Skeletal muscle tissue (tissue), 4 donors: Measurements from ENCODE around the gene PRKACB. TPM values are rescaled to one million over a fixed set of nuclear protein-coding genes. Genes with fewer than 3 reads are reported as not detected.

Experiments
- H3K27ac ChIP-seq: one replicate; pipeline ENCODE4 v1.7.0; 2013; ENCODE audit warnings: mild to moderate bottlenecking, low read depth, low read length, inconsistent platforms
- H3K27me3 ChIP-seq, 3 donors: one replicate each; pipeline ENCODE4 v1.7.0; 2013; ENCODE audit warnings: low read length in 3 of 3; ENCODE audit not compliant: control insufficient read depth in 3 of 3, insufficient read depth in 3 of 3
- H3K36me3 ChIP-seq, 3 donors: one replicate each; pipeline ENCODE4 v1.7.0; 2013; ENCODE audit warnings: low read length in 3 of 3; ENCODE audit not compliant: control insufficient read depth in 3 of 3, insufficient read depth in 3 of 3
- H3K4me1 ChIP-seq, 3 donors: one replicate each; pipeline ENCODE4 v1.7.0; 2013; ENCODE audit warnings: low read length in 3 of 3, mild to moderate bottlenecking in 3 of 3; ENCODE audit not compliant: control insufficient read depth in 3 of 3, insufficient read depth in 3 of 3
- H3K4me3 ChIP-seq, 3 donors: one replicate each; pipeline ENCODE4 v1.7.0; 2013; ENCODE audit warnings: low read length in 3 of 3
- H3K9ac ChIP-seq, 3 donors: one replicate each; pipeline ENCODE4 v1.7.0; 2013; ENCODE audit warnings: low read length in 3 of 3, mild to moderate bottlenecking in 3 of 3, moderate library complexity in 2 of 3, low read depth in 1 of 3
- H3K9me3 ChIP-seq, 3 donors: one replicate each; pipeline ENCODE4 v1.7.0; 2013; ENCODE audit warnings: low read length in 3 of 3; ENCODE audit not compliant: control insufficient read depth in 3 of 3
- total RNA-seq: library from RNA; depleted of rRNA; stranded (reverse); fragments of >200 nt; gene quantifications from one replicate; pipeline ENCODE4 v1.2.3, GENCODE V29; 2014
- donor health status: Osteomylitis.

PRKACB gene
- total RNA-seq, 1 donor from 2014 or later = 26.1 TPM

GRCh38 chr1:84155517-84155916 lies 11.4 kb downstream of the PRKACB start:
- no peak overlapping the region for H3K9ac ChIP-seq
- H3K4me3 ChIP-seq = no peak overlapping the region
- H3K27me3 ChIP-seq = no peaks in the 10 kb centered on the region
- no peaks in the 10 kb centered on the region for H3K36me3 ChIP-seq
- H3K9me3 ChIP-seq = no peaks in the 10 kb centered on the region
- H3K27ac ChIP-seq = no peak overlapping the region
- H3K4me1 ChIP-seq = peaks cover 0 to 3% (median 0%) of the 10 kb centered on the region in 3 donors

- Histone ChIP-seq H3K27ac (no peak overlapping the region), H3K9ac (no peak overlapping the region), H3K4me1 (peaks cover 0 to 3% (median 0%) of the 10 kb centered on the region in 3 donors), H3K27me3 (no peaks in the 10 kb centered on the region), H3K9me3 (no peaks in the 10 kb centered on the region), H3K36me3 (no peaks in the 10 kb centered on the region), H3K4me3 (no peak overlapping the region)
Observed at GRCh38 chr1:84156210-84156621, 12.1 kb downstream of the PRKACB start.

- Histone ChIP-seq H3K9ac (no peak overlapping the region), H3K4me1 (peaks cover 0 to 3% (median 0%) of the 10 kb centered on the region in 3 donors), H3K27ac (no peak overlapping the region), H3K9me3 (no peaks in the 10 kb centered on the region), H3K27me3 (no peaks in the 10 kb centered on the region), H3K4me3 (no peak overlapping the region), H3K36me3 (no peaks in the 10 kb centered on the region)
Observed at GRCh38 chr1:84159533-84160240, 15.6 kb downstream of the PRKACB start.

- Histone ChIP-seq H3K9me3 (no peaks in the 10 kb centered on the region), H3K4me3 (no peak overlapping the region), H3K4me1 (no peaks in the 10 kb centered on the region), H3K27ac (no peak overlapping the region), H3K27me3 (no peaks in the 10 kb centered on the region), H3K9ac (no peak overlapping the region), H3K36me3 (no peaks in the 10 kb centered on the region)
Observed at GRCh38 chr1:84162295-84162694, 18.2 kb downstream of the PRKACB start.

GRCh38 chr1:84163123-84163931 lies 19.3 kb downstream of the PRKACB start:
- Histone ChIP-seq H3K4me3 (no peak overlapping the region), H3K27ac (no peak overlapping the region), H3K4me1 (no peaks in the 10 kb centered on the region), H3K9ac (no peak overlapping the region), H3K36me3 (no peaks in the 10 kb centered on the region), H3K27me3 (no peaks in the 10 kb centered on the region), H3K9me3 (no peaks in the 10 kb centered on the region)

GRCh38 chr1:84164161-84164560 lies 20.1 kb downstream of the PRKACB start:
- Histone ChIP-seq H3K9me3 (no peaks in the 10 kb centered on the region), H3K9ac (no peak overlapping the region), H3K36me3 (no peaks in the 10 kb centered on the region), H3K4me3 (peak overlapping the region in 1 of 3 donors; percentile 49), H3K27ac (no peak overlapping the region), H3K4me1 (no peaks in the 10 kb centered on the region), H3K27me3 (no peaks in the 10 kb centered on the region)

GRCh38 chr1:84164567-84165021 lies 20.5 kb downstream of the PRKACB start:
- Histone ChIP-seq H3K9ac (no peak overlapping the region), H3K4me3 (no peak overlapping the region), H3K9me3 (no peaks in the 10 kb centered on the region), H3K36me3 (no peaks in the 10 kb centered on the region), H3K27me3 (no peaks in the 10 kb centered on the region), H3K27ac (no peak overlapping the region), H3K4me1 (no peaks in the 10 kb centered on the region)

GRCh38 chr1:84165601-84166000 lies 21.5 kb downstream of the PRKACB start:
- H3K9ac ChIP-seq = no peak overlapping the region
- H3K36me3 ChIP-seq = no peaks in the 10 kb centered on the region
- no peaks in the 10 kb centered on the region for H3K4me1 ChIP-seq
- H3K4me3 ChIP-seq = no peak overlapping the region
- no peaks in the 10 kb centered on the region for H3K27me3 ChIP-seq
- H3K9me3 ChIP-seq = no peaks in the 10 kb centered on the region
- no peak overlapping the region for H3K27ac ChIP-seq

GRCh38 chr1:84166797-84167196 lies 22.7 kb downstream of the PRKACB start:
- Histone ChIP-seq H3K4me1 (no peaks in the 10 kb centered on the region), H3K4me3 (no peak overlapping the region), H3K27me3 (no peaks in the 10 kb centered on the region), H3K9me3 (no peaks in the 10 kb centered on the region), H3K27ac (no peak overlapping the region), H3K9ac (no peak overlapping the region), H3K36me3 (no peaks in the 10 kb centered on the region)

- H3K4me1 ChIP-seq = no peaks in the 10 kb centered on the region
- no peak overlapping the region for H3K9ac ChIP-seq
- no peak overlapping the region for H3K27ac ChIP-seq
- no peaks in the 10 kb centered on the region for H3K9me3 ChIP-seq
- no peak overlapping the region for H3K4me3 ChIP-seq
- H3K27me3 ChIP-seq = no peaks in the 10 kb centered on the region
- H3K36me3 ChIP-seq = no peaks in the 10 kb centered on the region
Observed at GRCh38 chr1:84168783-84169182, 24.7 kb downstream of the PRKACB start.
